Panc1 (cell line): ENCODE data around the gene GABRG3.

Experiments used
- CTCF ChIP-seq: fragments of 450-650 bp; IDR thresholded peaks from 2 replicates; pipeline ENCODE4 v1.5.1; 2017; ENCODE audit warnings: mild to moderate bottlenecking
- SIN3A ChIP-seq: IDR thresholded peaks from 2 replicates; pipeline ENCODE4 v1.6.1; 2012; ENCODE audit warnings: low read depth, mild to moderate bottlenecking, low read length, moderate library complexity, borderline replicate concordance; ENCODE audit not compliant: insufficient read depth

GRCh38 chr15:27427276-27427675 is 456.3 kb downstream of the GABRG3 start:
- TF ChIP-seq CTCF (no peak), SIN3A (no peak)
